WERI-Rb-1 (cell line): ENCODE data around the gene NLGN1.

Source experiments
- DNase-seq: peaks from one replicate; pipeline ENCODE4 v3.0.0-alpha.2; 2020
- H3K27ac ChIP-seq: fragments of 250-450 bp; sonication (Bioruptor Pico); 2 replicates; pipeline ENCODE4 v1.5.1; 2020; ENCODE audit warnings: mild to moderate bottlenecking, moderate library complexity
- H3K27me3 ChIP-seq: fragments of 250-450 bp; sonication (Bioruptor Pico); 2 replicates; pipeline ENCODE4 v1.5.1; 2021; ENCODE audit warnings: mild to moderate bottlenecking, low read depth, moderate library complexity; ENCODE audit not compliant: insufficient read depth, severe bottlenecking
- H3K36me3 ChIP-seq: fragments of 250-450 bp; sonication (Bioruptor Pico); 2 replicates; pipeline ENCODE4 v1.5.1; 2020; ENCODE audit warnings: mild to moderate bottlenecking, moderate library complexity
- H3K4me3 ChIP-seq: 2 replicates; pipeline ENCODE4 v1.5.1; 2011; ENCODE audit warnings: low read depth, mild to moderate bottlenecking, control low read depth, low read length
- H3K9me3 ChIP-seq: fragments of 250-450 bp; sonication (Bioruptor Pico); 2 replicates; pipeline ENCODE4 v1.5.1; 2021; ENCODE audit warnings: mild to moderate bottlenecking, moderate library complexity; ENCODE audit not compliant: severe bottlenecking
- CTCF ChIP-seq: IDR thresholded peaks from 2 replicates; pipeline ENCODE4 v1.5.1; 2011; ENCODE audit warnings: low read depth, mild to moderate bottlenecking, control low read depth, inconsistent platforms, low read length

NLGN1 gene

GRCh38 chr3:174303907-174304560, 906.5 kb downstream of the NLGN1 start:
- no peak for TF ChIP-seq CTCF
- H3K4me3 ChIP-seq = no peak overlapping the region
- no peak for DNase-seq
- no peak overlapping the region for H3K27ac ChIP-seq
- no peaks in the 10 kb centered on the region for H3K36me3 ChIP-seq
- H3K9me3 ChIP-seq = no peaks in the 10 kb centered on the region
- no peaks in the 10 kb centered on the region for H3K27me3 ChIP-seq

- DNase-seq = no peak
- TF ChIP-seq CTCF = no peak
- H3K4me3 ChIP-seq = no peak overlapping the region
- no peaks in the 10 kb centered on the region for H3K36me3 ChIP-seq
- H3K27ac ChIP-seq = no peak overlapping the region
- no peaks in the 10 kb centered on the region for H3K9me3 ChIP-seq
- no peaks in the 10 kb centered on the region for H3K27me3 ChIP-seq
Measured at GRCh38 chr3:174308736-174309135, 911.2 kb downstream of the NLGN1 start.

DNA sequence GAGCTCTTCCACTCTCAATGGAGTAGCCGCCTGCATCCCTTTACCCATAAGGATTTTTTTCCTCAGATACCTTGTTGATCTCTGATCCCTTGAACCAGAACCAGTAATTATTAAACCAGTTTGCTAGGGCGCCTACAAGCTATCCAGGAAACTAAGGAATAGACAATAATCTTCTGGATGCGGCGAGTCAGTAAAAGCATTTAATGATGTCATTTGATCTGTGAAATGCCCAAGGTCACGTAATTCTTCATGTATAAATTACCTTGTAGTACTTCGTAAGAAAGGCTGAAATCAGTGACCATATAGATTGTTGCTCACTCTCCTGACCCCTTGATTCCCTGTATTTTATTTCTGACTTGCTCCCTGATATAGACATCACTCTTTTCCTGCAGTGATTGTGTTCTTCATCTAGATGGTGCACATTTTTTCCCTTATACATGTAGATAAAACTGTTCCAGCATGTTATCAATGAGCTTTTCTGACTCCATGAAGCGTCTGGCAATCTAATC, 913.0 kb downstream of the NLGN1 start:
- Histone ChIP-seq H3K27me3 (no peaks in the 10 kb centered on the region), H3K9me3 (no peaks in the 10 kb centered on the region), H3K27ac (no peak overlapping the region), H3K36me3 (no peaks in the 10 kb centered on the region), H3K4me3 (no peak overlapping the region)
- TF ChIP-seq CTCF = no peak
- DNase-seq = no peak

GRCh38 chr3:174315225-174315624, 917.7 kb downstream of the NLGN1 start:
- H3K9me3 ChIP-seq = no peaks in the 10 kb centered on the region
- H3K27ac ChIP-seq = no peak overlapping the region
- H3K27me3 ChIP-seq = no peaks in the 10 kb centered on the region
- no peak for DNase-seq
- no peak overlapping the region for H3K4me3 ChIP-seq
- no peaks in the 10 kb centered on the region for H3K36me3 ChIP-seq
- TF ChIP-seq CTCF = no peak

DNA sequence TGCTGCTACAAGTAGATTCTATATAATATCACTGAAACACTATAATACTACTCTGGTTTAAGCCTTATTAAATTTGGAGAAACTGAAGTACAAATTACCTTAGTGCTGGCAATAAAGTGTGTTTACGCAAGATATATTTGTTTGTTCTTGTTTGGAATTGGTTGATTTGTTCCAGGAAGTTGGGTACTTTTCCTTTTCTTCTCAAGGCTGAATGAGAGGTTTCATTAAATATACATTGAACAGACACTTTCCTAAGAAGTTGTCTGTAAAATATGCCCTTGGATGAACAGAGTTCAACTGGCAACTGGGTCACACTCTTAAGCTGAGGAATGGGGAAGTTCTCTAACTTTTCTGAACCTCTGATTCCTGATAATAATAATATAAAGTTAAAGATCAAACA, 919.5 kb downstream of the NLGN1 start:
- TF ChIP-seq CTCF = no peak
- H3K27ac ChIP-seq = no peak overlapping the region

GRCh38 chr3:174318181-174318580, 920.6 kb downstream of the NLGN1 start:
- DNase-seq = no peak
- H3K4me3 ChIP-seq = no peak overlapping the region

More for the DNA sequence above, 919.5 kb downstream of the NLGN1 start:
- Histone ChIP-seq H3K4me3 (no peak overlapping the region), H3K27me3 (no peaks in the 10 kb centered on the region), H3K9me3 (no peaks in the 10 kb centered on the region), H3K36me3 (no peaks in the 10 kb centered on the region)
- DNase-seq = no peak

More at GRCh38 chr3:174318181-174318580, 920.6 kb downstream of the NLGN1 start:
- no peak overlapping the region for H3K27ac ChIP-seq
- H3K27me3 ChIP-seq = no peaks in the 10 kb centered on the region
- no peaks in the 10 kb centered on the region for H3K36me3 ChIP-seq
- no peaks in the 10 kb centered on the region for H3K9me3 ChIP-seq
- no peak for TF ChIP-seq CTCF
